ENCODE results near the gene BRD3. TPM values are rescaled to one million over a fixed set of nuclear protein-coding genes. Genes with fewer than 3 reads are reported as not detected.
A peak's percentile ranks its signal among the peaks of the same experiment; 100 is the strongest.

The BRD3 gene
- total and polyA plus RNA-seq, 12 donors = 5.7 to 34.4 (median 28.9) TPM

DNA sequence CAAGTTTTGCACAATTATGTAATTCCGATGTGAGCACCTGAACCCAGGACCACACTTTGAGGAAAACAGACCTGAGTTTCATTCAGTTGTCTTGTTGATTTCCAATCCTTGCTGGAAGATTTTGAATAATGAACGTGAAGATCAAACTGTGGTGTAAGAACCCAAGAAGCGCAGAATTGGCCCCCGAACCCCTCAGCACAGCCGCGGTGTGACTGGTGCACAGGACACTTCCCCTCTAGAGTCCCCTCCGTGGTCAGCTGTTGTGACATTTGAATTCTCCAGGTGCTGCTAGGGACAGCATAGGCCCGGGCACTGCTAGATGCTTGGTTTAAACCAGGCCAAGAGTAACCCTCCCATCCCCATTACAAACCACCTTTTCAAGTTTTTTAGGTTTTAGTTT lies 40.8 kb downstream of the BRD3 start:
- TF ChIP-seq, protein P1, sequence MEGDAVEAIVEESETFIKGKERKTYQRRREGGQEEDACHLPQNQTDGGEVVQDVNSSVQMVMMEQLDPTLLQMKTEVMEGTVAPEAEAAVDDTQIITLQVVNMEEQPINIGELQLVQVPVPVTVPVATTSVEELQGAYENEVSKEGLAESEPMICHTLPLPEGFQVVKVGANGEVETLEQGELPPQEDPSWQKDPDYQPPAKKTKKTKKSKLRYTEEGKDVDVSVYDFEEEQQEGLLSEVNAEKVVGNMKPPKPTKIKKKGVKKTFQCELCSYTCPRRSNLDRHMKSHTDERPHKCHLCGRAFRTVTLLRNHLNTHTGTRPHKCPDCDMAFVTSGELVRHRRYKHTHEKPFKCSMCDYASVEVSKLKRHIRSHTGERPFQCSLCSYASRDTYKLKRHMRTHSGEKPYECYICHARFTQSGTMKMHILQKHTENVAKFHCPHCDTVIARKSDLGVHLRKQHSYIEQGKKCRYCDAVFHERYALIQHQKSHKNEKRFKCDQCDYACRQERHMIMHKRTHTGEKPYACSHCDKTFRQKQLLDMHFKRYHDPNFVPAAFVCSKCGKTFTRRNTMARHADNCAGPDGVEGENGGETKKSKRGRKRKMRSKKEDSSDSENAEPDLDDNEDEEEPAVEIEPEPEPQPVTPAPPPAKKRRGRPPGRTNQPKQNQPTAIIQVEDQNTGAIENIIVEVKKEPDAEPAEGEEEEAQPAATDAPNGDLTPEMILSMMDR (IDR thresholded peaks at IDR 0.05) = no peak
- Histone ChIP-seq H3K4me3 (no peak overlapping the region), H3K4me1 (peaks cover 3 to 18% (median 9%) of the 10 kb centered on the region in 9 donors), H3K27me3 (no peaks in the 10 kb centered on the region), H3K9me3 (no peaks in the 10 kb centered on the region), H3K27ac (no peak overlapping the region), H3K36me3 (peaks cover 0 to 36% (median 9%) of the 10 kb centered on the region in 9 donors)
- DNase-seq (no peak), ATAC-seq (no peak)
- intact Hi-C loops (cut with DNase I) = loop anchor here in 3 of 10 donors (5.0 to 10.0 kb wide), 3 partner anchors 40 to 110 kb away; partner anchors contain the start of genes BRD3 (in 3 of the 3) and WDR5 (in 2 of the 3)
- WGBS, 2 donors = 92 to 97% methylated on average over 8 of the region's 8 CpGs

DNA sequence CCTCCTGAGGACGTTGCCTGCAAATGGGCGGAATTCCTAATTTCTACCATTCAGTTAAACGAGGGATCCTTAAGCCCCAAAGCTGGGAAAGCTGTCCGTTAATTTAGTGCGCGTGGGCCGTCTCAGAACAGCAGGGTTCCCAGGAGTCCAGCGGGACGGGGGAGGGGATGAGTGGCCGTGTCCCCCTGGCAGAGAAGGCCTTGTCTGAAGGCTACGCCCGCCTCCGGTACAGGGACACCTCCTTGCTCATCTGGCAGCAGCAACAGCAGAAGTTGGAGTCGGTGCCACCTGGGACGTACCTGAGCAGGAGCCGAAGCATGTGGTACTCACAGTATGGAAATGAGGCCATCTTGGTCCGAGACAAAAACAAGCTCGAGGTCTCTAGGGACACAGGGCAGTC lies 41.2 kb downstream of the BRD3 start:
- Histone ChIP-seq H3K4me1 (peaks cover 3 to 18% (median 9%) of the 10 kb centered on the region in 9 donors), H3K36me3 (peaks cover 0 to 32% (median 5%) of the 10 kb centered on the region in 9 donors), H3K27me3 (no peaks in the 10 kb centered on the region), H3K4me3 (peak overlapping the region in 2 of 10 donors; percentile 94 to 98), H3K9me3 (no peaks in the 10 kb centered on the region), H3K27ac (no peak overlapping the region)
- ATAC-seq (no peak), DNase-seq (no peak)
- intact Hi-C loops (cut with DNase I) = loop anchor here in 3 of 10 donors (5.0 to 10.0 kb wide), 3 partner anchors 41 to 111 kb away; partner anchors contain the start of genes BRD3 (in 3 of the 3) and WDR5 (in 2 of the 3)
- TF ChIP-seq, protein P1 (IDR thresholded peaks at IDR 0.05) = no peak
- WGBS, 2 donors = 88 to 90% methylated on average over 18 of the region's 18 CpGs

DNA sequence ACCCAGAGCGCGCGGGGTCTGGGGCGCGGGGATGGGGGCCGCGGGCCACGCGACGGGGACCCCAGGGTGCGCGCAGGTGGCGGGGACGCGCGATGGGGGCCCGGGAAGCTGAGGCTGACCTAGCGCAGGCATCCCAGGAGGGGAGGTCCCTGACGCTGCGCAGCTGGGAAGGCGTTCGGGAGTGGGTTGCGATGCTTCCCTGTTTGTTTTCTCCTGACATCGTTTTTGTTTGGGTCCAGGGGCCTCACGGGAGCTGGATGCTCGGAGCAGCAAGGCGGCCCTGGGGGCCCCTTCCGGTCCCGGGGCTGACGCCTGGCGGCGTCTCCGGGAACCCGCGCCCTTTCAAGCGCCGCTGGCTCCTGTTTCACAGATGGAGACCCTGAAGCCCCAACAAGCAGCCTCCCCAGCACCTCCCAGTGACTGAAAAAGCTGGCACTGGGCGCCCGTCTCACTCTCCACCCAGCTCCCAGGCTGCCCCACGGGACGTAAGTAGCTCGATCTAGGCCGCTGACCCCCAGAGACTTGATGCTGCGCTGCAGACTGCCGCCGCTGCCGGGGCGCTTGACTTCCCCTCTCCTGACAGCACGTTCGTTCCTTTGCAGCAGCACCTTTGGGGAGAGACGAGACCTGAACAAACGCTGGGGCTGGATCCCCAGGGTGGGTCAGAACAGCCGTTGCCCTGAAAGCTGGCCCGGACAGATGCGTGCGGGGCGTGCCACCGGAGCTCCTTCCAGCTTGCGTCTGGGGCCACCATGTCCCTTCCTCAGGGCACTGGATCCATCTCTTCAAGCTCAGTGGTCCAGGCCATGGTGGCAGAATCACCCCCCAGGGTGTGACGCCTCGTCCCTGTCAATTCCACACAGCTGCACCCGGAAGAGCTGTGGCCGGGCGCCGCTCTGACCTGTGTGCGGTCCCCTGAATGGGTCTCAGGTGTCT lies 42.0 kb downstream of the BRD3 start:
- Histone ChIP-seq H3K4me3 (peak overlapping the region; percentile 78 to 98 (median 94)), H3K36me3 (peaks cover 0 to 25% (median 0%) of the 10 kb centered on the region in 9 donors), H3K27me3 (no peaks in the 10 kb centered on the region), H3K9me3 (no peaks in the 10 kb centered on the region), H3K27ac (peak overlapping the region; percentile 26 to 81 (median 74)), H3K4me1 (peaks cover 3 to 18% (median 9%) of the 10 kb centered on the region in 9 donors)
- TF ChIP-seq, protein P1 (IDR thresholded peaks at IDR 0.05) = peak in 6 of 9 donors; percentile 5 to 32 (median 14)
- intact Hi-C loops (cut with DNase I) = loop anchor here in 3 of 10 donors (5.0 to 10.0 kb wide), 3 partner anchors 41 to 111 kb away; partner anchors contain the start of genes BRD3 (in 3 of the 3) and WDR5 (in 2 of the 3)
- DNase-seq (peak; percentile 34 to 54), ATAC-seq (peak in 6 of 8 donors; percentile 0 to 35 (median 4))
- 16 to 17% methylated on average over 63 to 66 of the region's 66 CpGs for WGBS, 2 donors
